ENCODE measurements around the gene IMMP2L. TPM values are rescaled to one million over a fixed set of nuclear protein-coding genes. Genes with fewer than 3 reads are reported as not detected.

IMMP2L gene
- total RNA-seq, 1 experiment from 2014 or later, result 13.6 TPM

- TF ChIP-seq ZBTB43 (CRISPR knock-in tag; IDR thresholded peaks at IDR 0.05) (no peak), ATF2 (CRISPR knock-in tag; IDR thresholded peaks at IDR 0.05; ENCODE audit: borderline replicate concordance, low read depth) (no peak), USF1 (CRISPR knock-in tag; IDR thresholded peaks at IDR 0.05) (no peak), JAZF1 (CRISPR knock-in tag; IDR thresholded peaks at IDR 0.05) (no peak), RORB (CRISPR knock-in tag; IDR thresholded peaks at IDR 0.05) (no peak)
Measured at GRCh38 chr7:111190804-111191203, 371.5 kb downstream of the IMMP2L start (continued).

GRCh38 chr7:111184987-111185386, 377.3 kb downstream of the IMMP2L start:
- no peak overlapping the region for H3K4me3 Mint-ChIP-seq
- ATAC-seq (no peak), DNase-seq (ENCODE audit: low spot score) (no peak)
- H3K9me3 Mint-ChIP-seq, result peaks cover 8% of the 10 kb centered on the region
- no peak overlapping the region for H3K27ac Mint-ChIP-seq
- peaks cover 4% of the 10 kb centered on the region; the same call in 1 of the 2 replicates for H3K4me1 Mint-ChIP-seq
- no peaks in the 10 kb centered on the region for H3K27me3 Mint-ChIP-seq (ENCODE audit: low read depth)
- H3K36me3 Mint-ChIP-seq, result no peaks in the 10 kb centered on the region
- POLR2A ChIA-PET, result no interaction called here
- CTCF ChIA-PET, result no interaction called here
- TF ChIP-seq ZBTB43 (CRISPR knock-in tag; IDR thresholded peaks at IDR 0.05) (no peak), CREM (CRISPR knock-in tag; IDR thresholded peaks at IDR 0.05) (no peak), CBFB (CRISPR knock-in tag; IDR thresholded peaks at IDR 0.05; ENCODE audit: low read depth) (no peak), E2F4 (CRISPR knock-in tag; IDR thresholded peaks at IDR 0.05; ENCODE audit: borderline replicate concordance, low read depth) (no peak), RORB (CRISPR knock-in tag; IDR thresholded peaks at IDR 0.05) (no peak), HMGXB4 (CRISPR knock-in tag; IDR thresholded peaks at IDR 0.05) (no peak), USF2 (CRISPR knock-in tag; IDR thresholded peaks at IDR 0.05) (no peak), E2F1 (CRISPR knock-in tag; IDR thresholded peaks at IDR 0.05) (no peak), ZNF532 (CRISPR knock-in tag; IDR thresholded peaks at IDR 0.05; ENCODE audit: borderline replicate concordance) (no peak), ZNF317 (CRISPR knock-in tag; IDR thresholded peaks at IDR 0.05; ENCODE audit: borderline replicate concordance, low read depth) (no peak), ZSCAN18 (CRISPR knock-in tag; IDR thresholded peaks at IDR 0.05) (no peak), ZNF281 (CRISPR knock-in tag; IDR thresholded peaks at IDR 0.05) (no peak)

Data from WTC11 (cell line).